A549 (cell line): ENCODE measurements around the gene ZBP1. TPM values are rescaled to one million over a fixed set of nuclear protein-coding genes. Genes with fewer than 3 reads are reported as not detected.
"Not testable (repeated sequence)": the region's sequence is repeated elsewhere in the genome, so short reads cannot be mapped to it uniquely, and the experiment has no call there.

ENCODE experiments used
- ATAC-seq, 2 experiments: fragments of 200-7000 bp in 1 of 2; fragments of >200 bp in 1 of 2; cut with Nextera tagmentation in 1 of 2; cut with Tn5 transposase in 1 of 2; 3 replicates each; pipeline versions ENCODE4 v1.8.0 to v1.9.1; 2018 to 2020; ENCODE audit warnings: mild to moderate bottlenecking in 1 of 2, moderate library complexity in 1 of 2
- CTCF ChIA-PET: fragments of 300-600 bp; sonication (Branson Sonifier 250); formaldehyde crosslinking; extraction: SDS; loops from one replicate; lab custom pipeline; 2021; ENCODE audit warnings: antibody characterized with exemption, inconsistent platforms; lab: Yijun Ruan, JAX
- POLR2A ChIA-PET: fragments of 350-600 bp; formaldehyde crosslinking; extraction: SDS; loops from one replicate; lab custom pipeline; 2021; ENCODE audit warnings: antibody characterized with exemption, inconsistent platforms; lab: Yijun Ruan, JAX
- DNase-seq, 2 experiments: peaks; one replicate each; pipeline versions ENCODE4 v3.0.0 to v3.0.0-alpha.2; 2011 to 2016; ENCODE audit warnings: low read depth in 1 of 2, low spot score in 1 of 2
- FAIRE-seq: peaks from 2 replicates; lab custom pipeline; 2011; peaks lifted over from hg19 to GRCh38; lab: Jason Lieb, UNC
- H3K27ac ChIP-seq, 2 experiments: fragments of >200 bp; sonication (Bioruptor Twin); formaldehyde crosslinking; 3 replicates each; pipeline ENCODE4 v1.5.1; 2016 to 2017
- H3K4me1 ChIP-seq: fragments of >200 bp; sonication (Bioruptor Twin); formaldehyde crosslinking; 3 replicates; pipeline ENCODE4 v1.6.1; 2016
- H3K4me2 ChIP-seq: fragments of >200 bp; sonication (Bioruptor Twin); formaldehyde crosslinking; 3 replicates; pipeline ENCODE4 v1.6.1; 2016
- H3K4me3 ChIP-seq: fragments of >200 bp; sonication (Bioruptor Twin); formaldehyde crosslinking; 3 replicates; pipeline ENCODE4 v1.5.1; 2016
- H3K9me3 ChIP-seq: fragments of >200 bp; sonication (Bioruptor Twin); formaldehyde crosslinking; 3 replicates; pipeline ENCODE4 v1.6.1; 2016
- ATOH8 ChIP-seq: fragments of 250-450 bp; sonication (Bioruptor Pico); IDR thresholded peaks from 2 replicates; pipeline ENCODE4 v1.5.0; 2020; ENCODE audit warnings: low read depth, mild to moderate bottlenecking, moderate library complexity
- BHLHE40 ChIP-seq: IDR thresholded peaks from 2 replicates; pipeline ENCODE4 v1.6.1; 2012; ENCODE audit warnings: low read depth, low read length, inconsistent platforms
- EHF ChIP-seq: fragments of 250-450 bp; sonication (Bioruptor Pico); IDR thresholded peaks from 2 replicates; pipeline ENCODE4 v1.5.0; 2020; ENCODE audit warnings: mild to moderate bottlenecking
- EHMT2 ChIP-seq: fragments of 200-600 bp; sonication (generic); IDR thresholded peaks from 2 replicates; pipeline ENCODE4 v1.6.1; 2016; ENCODE audit warnings: antibody characterized with exemption, low read depth, mild to moderate bottlenecking, moderate library complexity
- ELK1 ChIP-seq: fragments of 150-350 bp; IDR thresholded peaks from 2 replicates; pipeline ENCODE4 v1.6.1; 2014; ENCODE audit warnings: low read depth, mild to moderate bottlenecking, low read length
- ESRRA ChIP-seq: fragments of 150-350 bp; IDR thresholded peaks from 2 replicates; pipeline ENCODE4 v1.6.1; 2014; ENCODE audit warnings: mild to moderate bottlenecking, low read length, borderline replicate concordance
- GATA3 ChIP-seq: IDR thresholded peaks from 2 replicates; pipeline ENCODE4 v1.6.1; 2012; ENCODE audit warnings: borderline replicate concordance
- HOXB13 ChIP-seq: fragments of 250-450 bp; sonication (Bioruptor Pico); IDR thresholded peaks from 2 replicates; pipeline ENCODE4 v1.5.0; 2020; ENCODE audit warnings: low read depth, mild to moderate bottlenecking, moderate library complexity
- JUN ChIP-seq, 2 experiments: fragments of >200 bp; sonication (Bioruptor Twin); formaldehyde crosslinking; IDR thresholded peaks; 2 replicates in 1 of 2; 3 replicates in 1 of 2; pipeline ENCODE4 v1.6.1; 2016 to 2017
- KDM5A ChIP-seq: fragments of 200-600 bp; sonication (generic); IDR thresholded peaks from 2 replicates; pipeline ENCODE4 v1.6.1; 2016; ENCODE audit warnings: antibody characterized with exemption, mild to moderate bottlenecking
- MAZ ChIP-seq: fragments of 150-350 bp; IDR thresholded peaks from 2 replicates; pipeline ENCODE4 v1.6.1; 2014; ENCODE audit warnings: antibody characterized with exemption, low read depth, low read length, borderline replicate concordance
- NFE2L2 ChIP-seq: fragments of 150-350 bp; conservative IDR thresholded peaks from 2 replicates; pipeline ENCODE4 v1.6.1; 2014; ENCODE audit warnings: low read length
- PHF8 ChIP-seq: fragments of 200-600 bp; sonication (generic); IDR thresholded peaks from 2 replicates; pipeline ENCODE4 v1.6.1; 2016; ENCODE audit warnings: low read depth, mild to moderate bottlenecking, antibody characterized with exemption, moderate library complexity, borderline replicate concordance
- POLR2AphosphoS2 ChIP-seq: conservative IDR thresholded peaks from 2 replicates; pipeline ENCODE4 v1.6.1; 2012; ENCODE audit warnings: low read length, improper control_type of control experiment, inconsistent platforms
- RARB ChIP-seq: fragments of 250-450 bp; sonication (Bioruptor Pico); IDR thresholded peaks from 2 replicates; pipeline ENCODE4 v1.8.0; 2021; ENCODE audit warnings: mild to moderate bottlenecking, moderate library complexity
- REST ChIP-seq: fragments of 200-600 bp; sonication (generic); IDR thresholded peaks from 2 replicates; pipeline ENCODE4 v1.6.1; 2016; ENCODE audit warnings: antibody characterized with exemption, mild to moderate bottlenecking, moderate library complexity
- RFX5 ChIP-seq: fragments of 450-650 bp; IDR thresholded peaks from 2 replicates; pipeline ENCODE4 v1.7.1; 2014; ENCODE audit warnings: antibody characterized with exemption, mild to moderate bottlenecking, moderate library complexity
- TFCP2L1 ChIP-seq: fragments of 250-450 bp; sonication (Bioruptor Pico); IDR thresholded peaks from 2 replicates; pipeline ENCODE4 v1.5.0; 2021; ENCODE audit warnings: mild to moderate bottlenecking
- USF2 ChIP-seq: fragments of 450-650 bp; IDR thresholded peaks from 2 replicates; pipeline ENCODE4 v1.6.1; 2014; ENCODE audit warnings: antibody characterized with exemption
- ZFP36 ChIP-seq: fragments of 450-650 bp; IDR thresholded peaks from 2 replicates; pipeline ENCODE4 v1.6.1; 2014; ENCODE audit warnings: borderline replicate concordance; ENCODE audit not compliant: partially characterized antibody
- WGBS: methylation state at CpG from one replicate; pipeline ENCODE4 v1.1.6; 2017; ENCODE audit errors: missing lambda C conversion rate; 5-methylcytosine and 5-hydroxymethylcytosine counted together
- polyA plus RNA-seq, 4 experiments: library from polyadenylated mRNA; depleted of rRNA in 3 of 4; stranded (reverse); fragments of >200 nt; fragmentation: RNase III in 1 of 4; extraction: RNeasy Plus Mini Kit Qiagen cat#74134 plus additional on column Dnase treatment in 1 of 4; gene quantifications; 2 replicates in 3 of 4; 3 replicates in 1 of 4; pipeline ENCODE4 v1.2.3, GENCODE V29; 2011 to 2017

Gene ZBP1
- polyA plus RNA-seq, 2 of the 4 experiments (the other 2 are of a cell fraction) = 0.05 TPM; not detected in 1

- CTCF ChIA-PET = interaction anchor here (0.8 to 4.6 kb wide), 3 partner anchors 10 to 546 kb away, joined by 3 to 27 read pairs (median 3); no protein-coding TSS in a partner anchor
- ATAC-seq (no peak), FAIRE-seq (no peak), DNase-seq (no peak)
- Histone ChIP-seq H3K4me2 (no peak overlapping the region), H3K27ac (no peak overlapping the region), H3K4me1 (0 out of 3 replicates have a peak, but pooled peaks cover 3% of the 10 kb centered on the region), H3K4me3 (no peak overlapping the region), H3K9me3 (peaks cover 13% of the 10 kb centered on the region)
- TF ChIP-seq KDM5A = no peak
- TF ChIP-seq HOXB13 = no peak
- no peak for TF ChIP-seq ESRRA
- no peak for TF ChIP-seq POLR2AphosphoS2
- TF ChIP-seq RFX5 = no peak
- no peak for TF ChIP-seq ELK1
- TF ChIP-seq USF2 = no peak
- no peak for TF ChIP-seq PHF8
- no peak for TF ChIP-seq BHLHE40
- no peak for TF ChIP-seq EHF
- no peak for TF ChIP-seq REST
- TF ChIP-seq TFCP2L1 (CRISPR knock-in tag) = no peak
- POLR2A ChIA-PET = no interaction called here
- WGBS = 89% methylated on average over 2 of the region's 2 CpGs
Observed at GRCh38 chr20:57632286-57632685, 12.1 kb upstream of the ZBP1 start.

- CTCF ChIA-PET = interaction anchor here (0.8 to 1.7 kb wide), 3 partner anchors 24 to 580 kb away, joined by 4 to 8 read pairs (median 4); no protein-coding TSS in a partner anchor
- FAIRE-seq (no peak), DNase-seq (no peak), ATAC-seq (no peak)
- Histone ChIP-seq H3K9me3 (no peaks in the 10 kb centered on the region; the same call in 2 of the 3 replicates), H3K4me3 (no peak overlapping the region), H3K4me1 (0 out of 3 replicates have a peak, but pooled peaks cover 3% of the 10 kb centered on the region), H3K4me2 (no peak overlapping the region), H3K27ac (no peak overlapping the region)
- POLR2A ChIA-PET = no interaction called here
- WGBS = 55% methylated on average over 4 of the region's 4 CpGs
- TF ChIP-seq GATA3 (no peak), POLR2AphosphoS2 (no peak), EHMT2 (no peak), EHF (no peak), PHF8 (no peak), JUN (IDR thresholded peaks at IDR 0.05) (no peak), NFE2L2 (no peak), MAZ (no peak), ATOH8 (CRISPR knock-in tag) (no peak), RARB (CRISPR knock-in tag) (no peak), ZFP36 (no peak)
Observed at GRCh38 chr20:57630061-57630460, 9.8 kb upstream of the ZBP1 start.

GRCh38 chr20:57629491-57629901 lies 9.3 kb upstream of the ZBP1 start:
- DNase-seq, H3K4me3 ChIP-seq, H3K9me3 ChIP-seq, H3K4me1 ChIP-seq, H3K4me2 ChIP-seq, H3K27ac ChIP-seq, ATAC-seq, FAIRE-seq: not testable (repeated sequence)
- WGBS = 88% methylated on average over 9 of the region's 9 CpGs
- ChIA-PET CTCF (interaction anchor here (0.8 to 3.5 kb wide), 5 partner anchors 25 to 581 kb away, joined by 4 to 16 read pairs (median 4); no protein-coding TSS in a partner anchor), POLR2A (interaction anchor here (0.6 kb wide), 1 partner anchor 123 kb away, joined by 3 read pairs; no protein-coding TSS in a partner anchor)

GRCh38 chr20:57628962-57629308 lies 8.7 kb upstream of the ZBP1 start:
- 94% methylated on average over 6 of the region's 12 CpGs for WGBS
- not testable (repeated sequence) for H3K4me3 ChIP-seq, H3K4me2 ChIP-seq, H3K9me3 ChIP-seq, H3K27ac ChIP-seq, DNase-seq, FAIRE-seq, ATAC-seq, H3K4me1 ChIP-seq
- POLR2A ChIA-PET = interaction anchor here (0.6 kb wide), 1 partner anchor 122 kb away, joined by 3 read pairs; no protein-coding TSS in a partner anchor
- CTCF ChIA-PET = interaction anchor here (0.9 to 3.5 kb wide), 3 partner anchors 27 to 581 kb away, joined by 4 to 16 read pairs (median 8); no protein-coding TSS in a partner anchor
